GM19025 (cell line): Measurements from ENCODE around the gene DGKQ.
"Not testable (repeated sequence)": the region's sequence is repeated elsewhere in the genome, so short reads cannot be mapped to it uniquely, and the experiment has no call there.

Experiments used
- ATAC-seq: cut with Tn5 transposase; IDR thresholded peaks from one replicate; pipeline ENCODE4 v1.9.1; 2021; ENCODE audit warnings: mild to moderate bottlenecking, low read depth, moderate library complexity; ENCODE audit not compliant: unreplicated experiment

The DGKQ gene

GRCh38 chr4:1011022-1011665 is 37.8 kb upstream of the DGKQ start, which contains the start of gene FGFRL1:
TSS of gene FGFRL1 (plus strand) at chr4:1011626. CDS start at chr4:1012486, 860 bp downstream.
- peak; percentile 32 for ATAC-seq

- no peak for ATAC-seq
Measured at GRCh38 chr4:1010395-1011021, 37.1 kb upstream of the DGKQ start.

- peak; percentile 41 for ATAC-seq
Measured at GRCh38 chr4:1009542-1010394, 36.4 kb upstream of the DGKQ start.

- ATAC-seq, result peak; percentile 3
Measured at GRCh38 chr4:1008840-1009541, 35.6 kb upstream of the DGKQ start.

- no peak for ATAC-seq
Measured at GRCh38 chr4:1006856-1007255, 33.5 kb upstream of the DGKQ start.

- no peak for ATAC-seq
Measured at GRCh38 chr4:1004557-1005485, 31.5 kb upstream of the DGKQ start.

- no peak for ATAC-seq
Measured at GRCh38 chr4:1004071-1004418, 30.7 kb upstream of the DGKQ start.

- ATAC-seq, result no peak
Measured at GRCh38 chr4:1003271-1004070, 30.1 kb upstream of the DGKQ start.

GRCh38 chr4:1002631-1003251 is 29.4 kb upstream of the DGKQ start:
- ATAC-seq, result no peak

- no peak for ATAC-seq
Measured at GRCh38 chr4:1002131-1002630, 28.8 kb upstream of the DGKQ start.

GRCh38 chr4:1001561-1002130 is 28.3 kb upstream of the DGKQ start:
- ATAC-seq, result no peak

GRCh38 chr4:1000686-1001260 is 27.4 kb upstream of the DGKQ start:
- ATAC-seq, result no peak

- no peak for ATAC-seq
Measured at GRCh38 chr4:999882-1000425, 26.6 kb upstream of the DGKQ start.

GRCh38 chr4:999240-999863 is 26.0 kb upstream of the DGKQ start:
- ATAC-seq, result not testable (repeated sequence)

GRCh38 chr4:998096-998691 is 24.8 kb upstream of the DGKQ start:
- ATAC-seq, result no peak

GRCh38 chr4:997375-998071 is 24.2 kb upstream of the DGKQ start:
- ATAC-seq, result no peak
